Activated CD8-positive, alpha-beta T cell treated with anti-CD3 and anti-CD28 coated beads for 36 hours (primary cell): ENCODE data around the gene ZDHHC5. TPM values are rescaled to one million over a fixed set of nuclear protein-coding genes. Genes with fewer than 3 reads are reported as not detected.

Experiments
- ATAC-seq: fragments of 200-7000 bp; cut with Tn5 transposase; one replicate; pipeline ENCODE4 v1.10.0; 2021; ENCODE audit warnings: mild to moderate bottlenecking, moderate library complexity
- CTCF ChIA-PET: fragments of 350-600 bp; sonication (Branson Sonifier 250); formaldehyde crosslinking; loops from one replicate; lab custom pipeline; 2021; ENCODE audit warnings: antibody characterized with exemption; lab: Charles Lee
- POLR2A ChIA-PET: fragments of 350-600 bp; sonication (Branson Sonifier 250); formaldehyde crosslinking; loops from one replicate; lab custom pipeline; 2021; ENCODE audit warnings: antibody characterized with exemption; lab: Charles Lee
- DNase-seq: peaks from one replicate; pipeline ENCODE4 v3.0.0-alpha.2; 2020
- H3K27ac Mint-ChIP-seq: one replicate; pipeline ENCODE4 v1.8.0; 2021; ENCODE audit warnings: mild to moderate bottlenecking, mixed read lengths
- H3K27me3 Mint-ChIP-seq: one replicate; pipeline ENCODE4 v1.8.0; 2021; ENCODE audit warnings: mixed read lengths
- H3K36me3 Mint-ChIP-seq: one replicate; pipeline ENCODE4 v1.8.0; 2021; ENCODE audit warnings: low read depth, mixed read lengths
- H3K4me1 Mint-ChIP-seq: one replicate; pipeline ENCODE4 v1.8.0; 2021; ENCODE audit warnings: low read depth, mixed read lengths
- H3K4me3 Mint-ChIP-seq: one replicate; pipeline ENCODE4 v1.8.0; 2021; ENCODE audit warnings: mild to moderate bottlenecking, moderate library complexity, mixed read lengths
- H3K9me3 Mint-ChIP-seq: one replicate; pipeline ENCODE4 v1.8.0; 2021; ENCODE audit warnings: mixed read lengths
- intact Hi-C: fragments of 100-400 bp; cut with micrococcal nuclease; formaldehyde crosslinking; loops from one replicate; pipeline ENCODE4 v1.10.0; 2022
- total RNA-seq, 2 experiments: library from RNA; stranded (reverse); gene quantifications; one replicate each; pipeline ENCODE4 v1.2.3, GENCODE V29; 2021
- TF ChIP-seq, protein P1 (sequence below): fragments of 200-600 bp; IDR thresholded peaks from one replicate; pipeline ENCODE4 v1.8.0; 2022; ENCODE audit warnings: antibody characterized with exemption, mild to moderate bottlenecking

Gene ZDHHC5
- total RNA-seq, 2 experiments from 2014 or later, result 53.7 to 54.8 TPM

DNA sequence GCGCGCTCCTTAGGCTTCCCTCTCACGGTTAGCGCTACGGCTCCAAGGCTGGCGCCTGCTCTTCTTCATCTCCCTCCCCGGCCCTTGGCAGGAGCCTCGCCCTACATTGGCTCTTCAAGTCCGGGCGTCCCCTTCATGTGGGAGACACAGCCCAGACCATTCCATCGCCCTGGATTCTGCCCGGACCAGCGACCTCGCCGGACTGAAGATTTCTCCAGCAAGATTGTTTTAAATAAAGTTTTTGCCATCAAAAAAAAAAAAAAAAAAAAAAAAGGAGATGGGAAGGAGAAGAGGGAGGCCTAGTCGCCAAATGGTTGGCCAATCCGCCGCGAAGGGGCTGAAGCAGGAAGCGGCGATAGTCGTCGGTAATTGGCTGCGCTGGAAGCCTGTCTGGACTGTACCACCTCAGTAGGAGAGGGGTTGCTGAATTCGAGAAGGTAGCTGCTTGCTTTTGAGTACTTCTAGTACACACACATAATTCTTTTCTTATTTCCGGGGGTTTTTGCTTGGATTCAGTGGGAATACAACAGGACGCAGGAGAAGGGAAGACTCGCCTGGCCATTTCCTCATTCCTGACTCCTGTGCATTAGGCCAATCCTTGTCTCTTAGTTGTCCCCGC, 688 bp upstream of the ZDHHC5 start:
- intact Hi-C loops, result loop anchor here (1.0 to 10.0 kb wide), 4 partner anchors 10 to 908 kb away; partner anchors contain the start of genes CLP1, LPXN, MED19 and SELENOH
- H3K4me3 Mint-ChIP-seq, result peak overlapping the region; percentile 95
- ATAC-seq (peak; percentile 78), DNase-seq (peak; percentile 97)
- H3K36me3 Mint-ChIP-seq, result peaks cover 19% of the 10 kb centered on the region
- no peaks in the 10 kb centered on the region for H3K27me3 Mint-ChIP-seq
- ChIA-PET POLR2A (interaction anchor here (1.0 to 3.6 kb wide), 6 partner anchors 9 to 907 kb away, joined by 3 to 28 read pairs (median 4); partner anchors contain the start of genes CLP1, SELENOH and UBE2L6), CTCF (interaction anchor here (1.0 to 1.5 kb wide), 4 partner anchors 11 to 133 kb away, joined by 3 to 8 read pairs (median 5); partner anchors contain the start of gene UBE2L6)
- peaks cover 34% of the 10 kb centered on the region for H3K4me1 Mint-ChIP-seq
- peak overlapping the region; percentile 99 for H3K27ac Mint-ChIP-seq
- H3K9me3 Mint-ChIP-seq, result no peaks in the 10 kb centered on the region
- TF ChIP-seq, protein P1, sequence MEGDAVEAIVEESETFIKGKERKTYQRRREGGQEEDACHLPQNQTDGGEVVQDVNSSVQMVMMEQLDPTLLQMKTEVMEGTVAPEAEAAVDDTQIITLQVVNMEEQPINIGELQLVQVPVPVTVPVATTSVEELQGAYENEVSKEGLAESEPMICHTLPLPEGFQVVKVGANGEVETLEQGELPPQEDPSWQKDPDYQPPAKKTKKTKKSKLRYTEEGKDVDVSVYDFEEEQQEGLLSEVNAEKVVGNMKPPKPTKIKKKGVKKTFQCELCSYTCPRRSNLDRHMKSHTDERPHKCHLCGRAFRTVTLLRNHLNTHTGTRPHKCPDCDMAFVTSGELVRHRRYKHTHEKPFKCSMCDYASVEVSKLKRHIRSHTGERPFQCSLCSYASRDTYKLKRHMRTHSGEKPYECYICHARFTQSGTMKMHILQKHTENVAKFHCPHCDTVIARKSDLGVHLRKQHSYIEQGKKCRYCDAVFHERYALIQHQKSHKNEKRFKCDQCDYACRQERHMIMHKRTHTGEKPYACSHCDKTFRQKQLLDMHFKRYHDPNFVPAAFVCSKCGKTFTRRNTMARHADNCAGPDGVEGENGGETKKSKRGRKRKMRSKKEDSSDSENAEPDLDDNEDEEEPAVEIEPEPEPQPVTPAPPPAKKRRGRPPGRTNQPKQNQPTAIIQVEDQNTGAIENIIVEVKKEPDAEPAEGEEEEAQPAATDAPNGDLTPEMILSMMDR, result no peak

- CTCF ChIA-PET, result interaction anchor here (1.1 to 1.5 kb wide), 2 partner anchors 132 to 137 kb away, joined by 3 read pairs; no protein-coding TSS in a partner anchor
- peak overlapping the region; percentile 95 for H3K4me3 Mint-ChIP-seq
- peaks cover 23% of the 10 kb centered on the region for H3K36me3 Mint-ChIP-seq
- ATAC-seq (no peak), DNase-seq (peak; percentile 54)
- no peaks in the 10 kb centered on the region for H3K9me3 Mint-ChIP-seq
- H3K4me1 Mint-ChIP-seq, result peaks cover 41% of the 10 kb centered on the region
- POLR2A ChIA-PET, result interaction anchor here (0.5 to 3.6 kb wide), 5 partner anchors 10 to 77 kb away, joined by 3 to 28 read pairs (median 4); partner anchors contain the start of gene CLP1
- no peaks in the 10 kb centered on the region for H3K27me3 Mint-ChIP-seq
- intact Hi-C loops, result loop anchor here (5.0 to 10.0 kb wide), 2 partner anchors 44 to 906 kb away; partner anchors contain the start of genes LPXN, MED19, TMX2 and ZFP91
- peak overlapping the region; percentile 99 for H3K27ac Mint-ChIP-seq
- TF ChIP-seq, protein P1, result no peak
These were observed 494 bp downstream of the ZDHHC5 start for GRCh38 chr11:57668434-57668782.

GRCh38 chr11:57674251-57674650, 6.3 kb downstream of the ZDHHC5 start:
- no peak for DNase-seq
- TF ChIP-seq, protein P1, result no peak
- ATAC-seq, result no peak
- H3K9me3 Mint-ChIP-seq, result no peaks in the 10 kb centered on the region
- no peaks in the 10 kb centered on the region for H3K27me3 Mint-ChIP-seq
- H3K4me1 Mint-ChIP-seq, result peaks cover 63% of the 10 kb centered on the region
- intact Hi-C loops, result no loop called here
- CTCF ChIA-PET, result interaction anchor here (1.3 to 2.1 kb wide), 3 partner anchors 30 to 147 kb away, joined by 3 to 7 read pairs (median 6); no protein-coding TSS in a partner anchor
- H3K4me3 Mint-ChIP-seq, result no peak overlapping the region
- POLR2A ChIA-PET, result no interaction called here
- no peak overlapping the region for H3K27ac Mint-ChIP-seq
- H3K36me3 Mint-ChIP-seq, result peaks cover 45% of the 10 kb centered on the region

GRCh38 chr11:57675176-57675941, 7.4 kb downstream of the ZDHHC5 start:
- H3K9me3 Mint-ChIP-seq, result no peaks in the 10 kb centered on the region
- no peak overlapping the region for H3K27ac Mint-ChIP-seq
- TF ChIP-seq, protein P1, result no peak
- no peaks in the 10 kb centered on the region for H3K27me3 Mint-ChIP-seq
- no peak overlapping the region for H3K4me3 Mint-ChIP-seq
- CTCF ChIA-PET, result interaction anchor here (1.1 to 2.1 kb wide), 6 partner anchors 31 to 218 kb away, joined by 3 to 11 read pairs (median 5); partner anchors contain the start of gene UBE2L6
- DNase-seq (no peak), ATAC-seq (no peak)
- intact Hi-C loops, result no loop called here
- H3K4me1 Mint-ChIP-seq, result peaks cover 71% of the 10 kb centered on the region
- POLR2A ChIA-PET, result interaction anchor here (0.8 to 1.7 kb wide), 6 partner anchors 13 to 35 kb away, joined by 3 to 4 read pairs (median 3); no protein-coding TSS in a partner anchor
- peaks cover 50% of the 10 kb centered on the region for H3K36me3 Mint-ChIP-seq
